Caco-2 (cell line): Measurements from ENCODE around the gene ZFPL1. TPM values are rescaled to one million over a fixed set of nuclear protein-coding genes. Genes with fewer than 3 reads are reported as not detected.
A peak's percentile ranks its signal among the peaks of the same experiment; 100 is the strongest.

Experiments
- BruUV-seq: library from RNA; stranded (reverse); fragments of 400-500 nt; replicated peaks from 2 replicates; lab custom pipeline; 2021; lab: Mats Ljungman, UMichigan
- CTCF ChIA-PET: fragments of 300-600 bp; sonication (Branson Sonifier 250); formaldehyde crosslinking; loops from one replicate; lab custom pipeline; 2022; ENCODE audit warnings: antibody characterized with exemption; lab: Charles Lee
- POLR2A ChIA-PET: fragments of 300-600 bp; sonication (Branson Sonifier 250); formaldehyde crosslinking; loops from one replicate; lab custom pipeline; 2022; ENCODE audit warnings: antibody characterized with exemption; lab: Charles Lee
- DNase-seq, 2 experiments: peaks; one replicate each; pipeline versions ENCODE4 v3.0.0 to v3.0.0-alpha.2; 2020 to 2022
- H3K27me3 ChIP-seq: replicated peaks from 2 replicates; pipeline ENCODE4 v1.6.0; 2011; ENCODE audit warnings: low read length; ENCODE audit not compliant: control insufficient read depth, insufficient read depth
- H3K36me3 ChIP-seq: 2 replicates; pipeline ENCODE4 v1.5.1; 2011; ENCODE audit warnings: low read length; ENCODE audit not compliant: control insufficient read depth, insufficient read depth
- H3K4me1 ChIP-seq: fragments of 250-450 bp; sonication (Bioruptor Pico); 2 replicates; pipeline ENCODE4 v1.5.1; 2020; ENCODE audit warnings: mild to moderate bottlenecking
- H3K4me3 ChIP-seq: 2 replicates; pipeline ENCODE4 v1.5.1; 2011; ENCODE audit warnings: low read depth, mild to moderate bottlenecking, control low read depth, low read length
- H3K9me3 ChIP-seq: fragments of 250-450 bp; sonication (Bioruptor Pico); 2 replicates; pipeline ENCODE4 v1.5.1; 2020; ENCODE audit warnings: mild to moderate bottlenecking, moderate library complexity
- H3K27ac Mint-ChIP-seq: one replicate; pipeline ENCODE4 v1.8.0; 2022; ENCODE audit warnings: mixed read lengths; ENCODE audit not compliant: unreplicated experiment
- H3K27me3 Mint-ChIP-seq: one replicate; pipeline ENCODE4 v1.8.0; 2022; ENCODE audit warnings: mixed read lengths; ENCODE audit not compliant: insufficient read depth, unreplicated experiment
- H3K36me3 Mint-ChIP-seq: one replicate; pipeline ENCODE4 v1.8.0; 2022; ENCODE audit warnings: mild to moderate bottlenecking, mixed read lengths; ENCODE audit not compliant: insufficient read depth, unreplicated experiment
- H3K4me1 Mint-ChIP-seq: one replicate; pipeline ENCODE4 v1.8.0; 2022; ENCODE audit warnings: low read depth, mixed read lengths; ENCODE audit not compliant: unreplicated experiment
- H3K4me3 Mint-ChIP-seq: one replicate; pipeline ENCODE4 v1.8.0; 2022; ENCODE audit warnings: mild to moderate bottlenecking, moderate library complexity, mixed read lengths; ENCODE audit not compliant: unreplicated experiment
- H3K9me3 Mint-ChIP-seq: one replicate; pipeline ENCODE4 v1.8.0; 2022; ENCODE audit warnings: mixed read lengths; ENCODE audit not compliant: unreplicated experiment
- intact Hi-C: fragments of 100-400 bp; cut with micrococcal nuclease; formaldehyde crosslinking; loops from one replicate; pipeline ENCODE4 v1.10.0; 2022; ENCODE audit not compliant: unreplicated experiment
- total RNA-seq: library from RNA; stranded (reverse); gene quantifications from 2 replicates; pipeline ENCODE4 v1.2.3, GENCODE V29; 2022
- TF ChIP-seq, protein P1 (sequence below), 2 experiments: fragments of 200-600 bp in 1 of 2; IDR thresholded peaks; 1 replicate in 1 of 2; 2 replicates in 1 of 2; pipeline versions ENCODE4 v1.5.1 to v1.8.0; 2011 to 2022; ENCODE audit warnings: antibody characterized with exemption in 1 of 2, control low read depth in 1 of 2, inconsistent platforms in 1 of 2, low read depth in 1 of 2, low read length in 1 of 2, mild to moderate bottlenecking in 1 of 2, moderate library complexity in 1 of 2; ENCODE audit not compliant: insufficient read depth in 1 of 2, severe bottlenecking in 1 of 2, unreplicated experiment in 1 of 2

ZFPL1 gene
- total RNA-seq, 1 experiment from 2014 or later = 46.0 TPM

- H3K27me3 Mint-ChIP-seq = no peaks in the 10 kb centered on the region
- no peaks in the 10 kb centered on the region for H3K9me3 Mint-ChIP-seq
- Histone ChIP-seq H3K9me3 (no peaks in the 10 kb centered on the region), H3K4me1 (peaks cover 16% of the 10 kb centered on the region), H3K27me3 (no peaks in the 10 kb centered on the region), H3K4me3 (no peak overlapping the region), H3K36me3 (peaks cover 8% of the 10 kb centered on the region)
- BruUV-seq = no TSS peak
- DNase-seq = no peak
- intact Hi-C loops = no loop called here
- CTCF ChIA-PET = no interaction called here
- POLR2A ChIA-PET = no interaction called here
- H3K4me3 Mint-ChIP-seq = peak overlapping the region; percentile 64
- no peak overlapping the region for H3K27ac Mint-ChIP-seq
- H3K4me1 Mint-ChIP-seq = peaks cover 7% of the 10 kb centered on the region
- peaks cover 81% of the 10 kb centered on the region for H3K36me3 Mint-ChIP-seq
- TF ChIP-seq, protein P1, sequence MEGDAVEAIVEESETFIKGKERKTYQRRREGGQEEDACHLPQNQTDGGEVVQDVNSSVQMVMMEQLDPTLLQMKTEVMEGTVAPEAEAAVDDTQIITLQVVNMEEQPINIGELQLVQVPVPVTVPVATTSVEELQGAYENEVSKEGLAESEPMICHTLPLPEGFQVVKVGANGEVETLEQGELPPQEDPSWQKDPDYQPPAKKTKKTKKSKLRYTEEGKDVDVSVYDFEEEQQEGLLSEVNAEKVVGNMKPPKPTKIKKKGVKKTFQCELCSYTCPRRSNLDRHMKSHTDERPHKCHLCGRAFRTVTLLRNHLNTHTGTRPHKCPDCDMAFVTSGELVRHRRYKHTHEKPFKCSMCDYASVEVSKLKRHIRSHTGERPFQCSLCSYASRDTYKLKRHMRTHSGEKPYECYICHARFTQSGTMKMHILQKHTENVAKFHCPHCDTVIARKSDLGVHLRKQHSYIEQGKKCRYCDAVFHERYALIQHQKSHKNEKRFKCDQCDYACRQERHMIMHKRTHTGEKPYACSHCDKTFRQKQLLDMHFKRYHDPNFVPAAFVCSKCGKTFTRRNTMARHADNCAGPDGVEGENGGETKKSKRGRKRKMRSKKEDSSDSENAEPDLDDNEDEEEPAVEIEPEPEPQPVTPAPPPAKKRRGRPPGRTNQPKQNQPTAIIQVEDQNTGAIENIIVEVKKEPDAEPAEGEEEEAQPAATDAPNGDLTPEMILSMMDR (IDR thresholded peaks at IDR 0.05; ENCODE audit: insufficient read depth in 1 of 2, low read depth in 1 of 2, low read length in 1 of 2, severe bottlenecking in 1 of 2, unreplicated experiment in 1 of 2) = no peak
These were observed 40.6 kb downstream of the ZFPL1 start for GRCh38 chr11:65124480-65125196.

- Histone ChIP-seq H3K4me3 (no peak overlapping the region), H3K27me3 (no peaks in the 10 kb centered on the region), H3K9me3 (no peaks in the 10 kb centered on the region), H3K36me3 (peaks cover 6% of the 10 kb centered on the region), H3K4me1 (peaks cover 14% of the 10 kb centered on the region)
- H3K27ac Mint-ChIP-seq = no peak overlapping the region
- H3K36me3 Mint-ChIP-seq = peaks cover 80% of the 10 kb centered on the region
- POLR2A ChIA-PET = no interaction called here
- CTCF ChIA-PET = no interaction called here
- BruUV-seq = no TSS peak
- no peaks in the 10 kb centered on the region for H3K9me3 Mint-ChIP-seq
- H3K27me3 Mint-ChIP-seq = no peaks in the 10 kb centered on the region
- DNase-seq = no peak
- H3K4me1 Mint-ChIP-seq = peaks cover 7% of the 10 kb centered on the region
- TF ChIP-seq, protein P1 (IDR thresholded peaks at IDR 0.05; ENCODE audit: insufficient read depth in 1 of 2, low read depth in 1 of 2, low read length in 1 of 2, severe bottlenecking in 1 of 2, unreplicated experiment in 1 of 2) = no peak
- intact Hi-C loops = no loop called here
- no peak overlapping the region for H3K4me3 Mint-ChIP-seq
These were observed 41.4 kb downstream of the ZFPL1 start for GRCh38 chr11:65125197-65126056.

DNA sequence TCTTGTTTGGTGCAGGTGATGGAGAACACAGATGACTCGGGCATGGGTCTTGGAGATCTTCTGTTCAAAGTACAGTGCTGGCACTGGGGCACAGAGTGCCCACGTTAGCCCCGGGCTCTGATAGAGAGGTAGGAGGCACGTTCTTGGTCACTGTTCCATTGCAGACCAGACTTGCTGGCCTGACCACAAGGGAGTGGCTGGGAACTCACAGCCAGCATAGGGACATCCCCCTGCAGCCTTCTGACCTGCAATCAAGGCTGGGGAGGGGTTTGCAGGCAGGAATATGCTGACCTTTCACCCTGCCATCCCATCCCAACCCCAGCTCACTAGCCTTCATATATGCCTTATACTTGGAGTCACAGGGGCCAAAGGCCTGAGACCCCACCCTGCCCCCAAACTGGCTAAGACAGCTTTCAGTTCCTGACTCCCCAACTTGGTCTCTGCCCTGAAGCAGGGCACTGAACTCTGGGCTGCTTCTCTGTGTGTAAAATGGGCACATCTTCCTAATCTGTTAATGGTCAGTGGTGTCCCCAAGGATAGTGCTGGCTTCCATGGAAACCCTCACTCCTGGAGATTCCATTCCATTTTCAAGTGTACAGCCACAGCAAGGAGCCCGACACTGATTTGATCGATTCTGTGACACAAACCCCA lies 42.7 kb downstream of the ZFPL1 start:
- no peaks in the 10 kb centered on the region for H3K4me1 Mint-ChIP-seq
- H3K9me3 Mint-ChIP-seq = no peaks in the 10 kb centered on the region
- intact Hi-C loops = no loop called here
- DNase-seq = no peak
- H3K36me3 ChIP-seq = peaks cover 9% of the 10 kb centered on the region
- H3K27ac Mint-ChIP-seq = no peak overlapping the region
- ChIA-PET CTCF (no interaction called here), POLR2A (no interaction called here)
- H3K27me3 ChIP-seq = no peaks in the 10 kb centered on the region
- no peak overlapping the region for H3K4me3 ChIP-seq
- peaks cover 75% of the 10 kb centered on the region for H3K36me3 Mint-ChIP-seq
- no TSS peak for BruUV-seq
- no peak overlapping the region for H3K4me3 Mint-ChIP-seq
- TF ChIP-seq, protein P1 (IDR thresholded peaks at IDR 0.05; ENCODE audit: insufficient read depth in 1 of 2, low read depth in 1 of 2, low read length in 1 of 2, severe bottlenecking in 1 of 2, unreplicated experiment in 1 of 2) = no peak
- H3K9me3 ChIP-seq = no peaks in the 10 kb centered on the region
- H3K4me1 ChIP-seq = peaks cover 7% of the 10 kb centered on the region
- H3K27me3 Mint-ChIP-seq = no peaks in the 10 kb centered on the region
